HCT116 (cell line): ENCODE measurements around the gene IFT52.

Source experiments
- CTCF ChIP-seq, 3 experiments: fragments of 200-600 bp in 1 of 3; sonication (generic) in 1 of 3; IDR thresholded peaks in 2 of 3; conservative IDR thresholded peaks in 1 of 3; 2 replicates each; pipeline ENCODE4 v1.5.1; 2012 to 2017; ENCODE audit warnings: low read depth in 2 of 3, low read length in 2 of 3, antibody characterized with exemption in 1 of 3, borderline replicate concordance in 1 of 3, control low read depth in 1 of 3, mild to moderate bottlenecking in 1 of 3, mixed read lengths in 1 of 3, mixed run types in 1 of 3, moderate library complexity in 1 of 3; ENCODE audit not compliant: insufficient read depth in 1 of 3
- EGR1 ChIP-seq: IDR thresholded peaks from 2 replicates; pipeline ENCODE4 v1.6.1; 2012; ENCODE audit warnings: low read depth
- EZH2phosphoT487 ChIP-seq: fragments of 200-600 bp; IDR thresholded peaks from 2 replicates; pipeline ENCODE4 v1.6.1; 2018; ENCODE audit warnings: antibody characterized with exemption, borderline replicate concordance
- POLR2A ChIP-seq: IDR thresholded peaks from 2 replicates; pipeline ENCODE4 v1.7.0; 2011; ENCODE audit warnings: borderline replicate concordance; ENCODE audit not compliant: insufficient read depth, insufficient read length; ENCODE audit errors: extremely low read depth
- POLR2AphosphoS5 ChIP-seq: IDR thresholded peaks from 2 replicates; pipeline ENCODE4 v1.6.1; 2011; ENCODE audit warnings: mild to moderate bottlenecking, low read depth, low read length, moderate library complexity
- ZNF274 ChIP-seq: fragments of 200-500 bp; sonication (Bioruptor generic); IDR thresholded peaks from 2 replicates; pipeline ENCODE4 v1.6.1; 2014; ENCODE audit warnings: mild to moderate bottlenecking, low read depth, low read length, inconsistent platforms

DNA sequence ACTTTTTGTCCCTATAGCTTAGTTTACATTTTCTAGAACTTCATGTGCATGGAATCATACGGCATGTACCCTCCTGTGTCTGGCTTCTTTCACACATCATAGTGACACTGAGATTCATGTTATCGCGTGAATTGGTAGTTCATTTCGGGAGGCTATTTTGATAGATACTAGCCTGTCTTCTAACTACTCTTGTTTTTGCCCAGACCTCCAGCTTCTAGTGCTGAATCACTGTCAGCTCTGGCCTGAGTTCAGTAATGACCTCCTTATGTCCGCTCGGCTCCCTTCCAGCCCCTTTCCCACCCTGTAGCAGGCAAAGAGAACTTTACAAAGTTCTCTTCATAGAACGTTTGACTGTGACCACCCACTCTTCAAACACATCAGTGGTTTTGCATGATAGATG is 90.2 kb downstream of the IFT52 start:
- no peak for TF ChIP-seq POLR2A
- no peak for TF ChIP-seq EZH2phosphoT487
- TF ChIP-seq CTCF (IDR thresholded peaks at IDR 0.05 in 2 of 3, conservative IDR thresholded peaks at IDR 0.05 in 1 of 3; ENCODE audit: borderline replicate concordance in 1 of 3, insufficient read depth in 1 of 3, low read depth in 2 of 3, low read length in 2 of 3), result no peak
- no peak for TF ChIP-seq ZNF274
- TF ChIP-seq EGR1, result no peak
- TF ChIP-seq POLR2AphosphoS5, result no peak
